Activated B cell treated with CpG ODN at 0.5 μM for 24 hours (primary cell): Measurements from ENCODE around the gene MYPN. TPM values are rescaled to one million over a fixed set of nuclear protein-coding genes. Genes with fewer than 3 reads are reported as not detected.

Experiments used
- ATAC-seq: fragments of 200-7000 bp; cut with Tn5 transposase; one replicate; pipeline ENCODE4 v1.10.0; 2021; ENCODE audit warnings: low read depth, mild to moderate bottlenecking, moderate library complexity
- CTCF ChIA-PET: fragments of 350-600 bp; sonication (Branson Sonifier 250); formaldehyde crosslinking; loops from one replicate; lab custom pipeline; 2021; ENCODE audit warnings: antibody characterized with exemption; lab: Charles Lee
- POLR2A ChIA-PET: fragments of 350-600 bp; sonication (Branson Sonifier 250); formaldehyde crosslinking; loops from one replicate; lab custom pipeline; 2021; ENCODE audit warnings: antibody characterized with exemption; lab: Charles Lee
- DNase-seq: peaks from one replicate; pipeline ENCODE4 v3.0.0; 2022
- H3K27ac Mint-ChIP-seq: one replicate; pipeline ENCODE4 v1.8.0; 2020; ENCODE audit warnings: mixed read lengths
- H3K27me3 Mint-ChIP-seq: one replicate; pipeline ENCODE4 v1.8.0; 2021; ENCODE audit warnings: mixed read lengths
- H3K36me3 Mint-ChIP-seq: one replicate; pipeline ENCODE4 v1.8.0; 2021; ENCODE audit warnings: low read depth, mixed read lengths
- H3K4me1 Mint-ChIP-seq: one replicate; pipeline ENCODE4 v1.8.0; 2021; ENCODE audit warnings: mixed read lengths
- H3K4me3 Mint-ChIP-seq: one replicate; pipeline ENCODE4 v1.8.0; 2020; ENCODE audit warnings: mild to moderate bottlenecking, mixed read lengths
- H3K9me3 Mint-ChIP-seq: one replicate; pipeline ENCODE4 v1.8.0; 2020; ENCODE audit warnings: mixed read lengths
- intact Hi-C: fragments of 100-400 bp; cut with micrococcal nuclease; formaldehyde crosslinking; loops from one replicate; pipeline ENCODE4 v1.15.1; 2024
- total RNA-seq: library from RNA; stranded (reverse); gene quantifications from 2 replicates; pipeline ENCODE4 v1.2.3, GENCODE V29; 2022
- TF ChIP-seq, protein P1 (sequence below): fragments of 200-600 bp; IDR thresholded peaks from one replicate; pipeline ENCODE4 v1.8.0; 2022; ENCODE audit warnings: antibody characterized with exemption, mild to moderate bottlenecking

MYPN gene
- total RNA-seq, 1 donor from 2014 or later, result not detected

DNA sequence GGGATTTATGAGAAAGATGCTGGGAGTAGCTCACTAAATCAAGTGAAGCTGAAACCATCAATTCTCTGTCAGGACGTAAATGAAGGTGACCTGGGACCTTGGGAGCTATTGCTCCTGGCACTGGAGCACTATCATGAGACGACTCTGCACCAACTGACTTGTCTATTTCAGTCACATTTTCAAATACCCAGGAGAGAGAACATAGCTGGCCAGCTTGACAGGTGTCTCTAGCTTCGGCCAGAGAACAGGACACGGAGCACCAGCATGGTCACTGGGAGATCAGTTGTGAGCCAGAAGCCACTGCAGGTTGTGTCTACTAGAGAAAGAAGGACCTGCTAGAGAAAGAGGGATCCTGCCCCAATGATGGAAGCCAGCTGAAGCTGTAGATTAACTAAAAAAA, 140.0 kb downstream of the MYPN start:
- ChIA-PET POLR2A (no interaction called here), CTCF (no interaction called here)
- Mint-ChIP-seq H3K27me3 (no peaks in the 10 kb centered on the region), H3K27ac (no peak overlapping the region), H3K9me3 (no peaks in the 10 kb centered on the region), H3K4me3 (no peak overlapping the region), H3K36me3 (no peaks in the 10 kb centered on the region), H3K4me1 (peaks cover 6% of the 10 kb centered on the region)
- intact Hi-C loops, result no loop called here
- no peak for ATAC-seq
- no peak for DNase-seq
- TF ChIP-seq, protein P1, sequence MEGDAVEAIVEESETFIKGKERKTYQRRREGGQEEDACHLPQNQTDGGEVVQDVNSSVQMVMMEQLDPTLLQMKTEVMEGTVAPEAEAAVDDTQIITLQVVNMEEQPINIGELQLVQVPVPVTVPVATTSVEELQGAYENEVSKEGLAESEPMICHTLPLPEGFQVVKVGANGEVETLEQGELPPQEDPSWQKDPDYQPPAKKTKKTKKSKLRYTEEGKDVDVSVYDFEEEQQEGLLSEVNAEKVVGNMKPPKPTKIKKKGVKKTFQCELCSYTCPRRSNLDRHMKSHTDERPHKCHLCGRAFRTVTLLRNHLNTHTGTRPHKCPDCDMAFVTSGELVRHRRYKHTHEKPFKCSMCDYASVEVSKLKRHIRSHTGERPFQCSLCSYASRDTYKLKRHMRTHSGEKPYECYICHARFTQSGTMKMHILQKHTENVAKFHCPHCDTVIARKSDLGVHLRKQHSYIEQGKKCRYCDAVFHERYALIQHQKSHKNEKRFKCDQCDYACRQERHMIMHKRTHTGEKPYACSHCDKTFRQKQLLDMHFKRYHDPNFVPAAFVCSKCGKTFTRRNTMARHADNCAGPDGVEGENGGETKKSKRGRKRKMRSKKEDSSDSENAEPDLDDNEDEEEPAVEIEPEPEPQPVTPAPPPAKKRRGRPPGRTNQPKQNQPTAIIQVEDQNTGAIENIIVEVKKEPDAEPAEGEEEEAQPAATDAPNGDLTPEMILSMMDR, result no peak

DNA sequence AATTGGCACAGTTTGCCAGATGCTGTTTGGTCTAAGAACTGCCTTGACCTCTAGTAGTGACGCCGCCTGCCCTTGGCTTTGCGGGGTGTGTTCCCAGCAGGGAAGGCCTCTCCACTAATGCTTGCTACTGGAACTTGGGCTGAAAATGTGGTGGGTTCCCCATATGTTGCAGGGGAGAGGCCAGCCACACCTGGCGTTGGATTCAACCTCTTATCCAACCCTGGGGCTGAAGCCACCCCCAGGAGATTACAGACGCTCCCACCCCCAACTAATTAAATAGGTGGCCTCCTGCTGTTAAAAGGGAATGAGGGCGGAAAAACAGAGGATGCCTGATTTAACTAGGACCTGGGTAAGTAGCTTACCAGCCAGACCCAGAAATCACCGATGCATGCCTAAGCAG, 141.9 kb downstream of the MYPN start:
- Mint-ChIP-seq H3K4me3 (no peak overlapping the region), H3K27me3 (no peaks in the 10 kb centered on the region), H3K27ac (no peak overlapping the region), H3K9me3 (no peaks in the 10 kb centered on the region), H3K36me3 (no peaks in the 10 kb centered on the region), H3K4me1 (peaks cover 6% of the 10 kb centered on the region)
- CTCF ChIA-PET, result interaction anchor here (0.7 kb wide), 1 partner anchor 18 kb away, joined by 3 read pairs; no protein-coding TSS in a partner anchor
- TF ChIP-seq, protein P1, result no peak
- intact Hi-C loops, result no loop called here
- ATAC-seq, result no peak
- DNase-seq, result no peak
- POLR2A ChIA-PET, result no interaction called here

DNA sequence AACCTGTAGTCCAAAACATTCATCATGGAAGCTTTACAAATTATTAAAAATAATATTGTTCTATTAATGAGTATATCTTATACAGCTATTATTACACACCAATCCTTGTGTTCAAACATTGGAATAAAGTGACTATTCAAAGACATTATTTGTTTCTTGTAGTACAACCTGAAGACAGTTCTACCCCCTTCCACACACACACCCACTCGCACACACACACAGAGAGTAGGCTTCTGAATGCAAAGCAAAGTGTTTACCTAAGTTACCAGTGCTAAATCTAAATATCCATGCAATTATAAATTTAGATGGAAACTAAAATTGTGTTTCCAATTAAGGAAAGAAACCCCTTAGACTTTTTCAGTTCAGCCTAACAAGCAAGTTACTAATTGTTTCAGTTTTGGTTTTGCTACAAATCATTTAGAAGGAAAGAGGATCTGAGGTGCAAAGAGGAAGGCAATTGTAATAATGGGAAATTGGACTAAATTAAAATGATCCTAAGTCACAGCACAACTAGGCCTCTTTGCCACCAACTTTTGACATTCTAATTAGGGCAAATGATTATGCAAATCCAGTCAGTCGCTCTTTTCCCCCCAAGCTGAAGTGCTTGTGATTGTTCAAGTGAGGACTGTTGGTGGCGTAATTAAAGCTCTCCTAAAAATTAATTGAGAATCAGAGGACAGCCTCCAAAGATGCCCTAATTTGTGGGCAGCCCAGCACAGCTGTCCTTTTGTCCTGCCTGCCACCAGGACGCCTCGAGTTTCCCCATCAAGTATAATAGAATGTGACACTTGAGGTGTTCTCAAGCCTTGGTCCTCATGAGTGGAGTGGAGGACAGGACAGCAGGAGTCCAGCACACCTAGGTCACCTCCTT, 142.6 kb downstream of the MYPN start:
- ChIA-PET POLR2A (no interaction called here), CTCF (interaction anchor here (0.7 kb wide), 1 partner anchor 17 kb away, joined by 3 read pairs; no protein-coding TSS in a partner anchor)
- H3K4me3 Mint-ChIP-seq, result no peak overlapping the region
- DNase-seq (no peak), ATAC-seq (no peak)
- TF ChIP-seq, protein P1, result no peak
- H3K27ac Mint-ChIP-seq, result no peak overlapping the region
- H3K36me3 Mint-ChIP-seq, result no peaks in the 10 kb centered on the region
- intact Hi-C loops, result no loop called here
- H3K4me1 Mint-ChIP-seq, result peaks cover 6% of the 10 kb centered on the region
- H3K9me3 Mint-ChIP-seq, result no peaks in the 10 kb centered on the region
- H3K27me3 Mint-ChIP-seq, result no peaks in the 10 kb centered on the region

DNA sequence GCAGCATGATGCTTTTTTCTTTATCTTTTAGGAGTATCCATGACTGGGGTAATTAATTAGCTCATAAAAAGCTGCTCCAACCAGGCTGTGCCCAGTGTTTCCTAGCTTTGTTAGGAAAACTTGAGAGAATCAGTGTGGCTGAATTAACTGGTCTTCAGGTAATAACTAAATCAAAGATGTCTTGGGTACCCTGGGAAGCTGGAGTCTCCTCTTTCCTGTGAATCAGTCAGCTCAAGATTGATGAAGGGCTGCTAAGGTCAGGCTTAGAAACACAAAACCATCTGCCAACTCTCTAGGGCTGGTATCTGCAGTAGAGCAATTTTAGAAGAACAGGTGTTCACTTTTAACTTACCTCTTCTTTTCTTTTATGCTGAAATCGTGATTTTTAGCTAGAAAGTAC, 144.1 kb downstream of the MYPN start:
- DNase-seq, result no peak
- intact Hi-C loops, result no loop called here
- CTCF ChIA-PET, result no interaction called here
- ATAC-seq, result no peak
- H3K9me3 Mint-ChIP-seq, result no peaks in the 10 kb centered on the region
- POLR2A ChIA-PET, result no interaction called here
- H3K27ac Mint-ChIP-seq, result no peak overlapping the region
- peaks cover 6% of the 10 kb centered on the region for H3K4me1 Mint-ChIP-seq
- H3K36me3 Mint-ChIP-seq, result no peaks in the 10 kb centered on the region
- no peaks in the 10 kb centered on the region for H3K27me3 Mint-ChIP-seq
- no peak overlapping the region for H3K4me3 Mint-ChIP-seq
- TF ChIP-seq, protein P1, result no peak

DNA sequence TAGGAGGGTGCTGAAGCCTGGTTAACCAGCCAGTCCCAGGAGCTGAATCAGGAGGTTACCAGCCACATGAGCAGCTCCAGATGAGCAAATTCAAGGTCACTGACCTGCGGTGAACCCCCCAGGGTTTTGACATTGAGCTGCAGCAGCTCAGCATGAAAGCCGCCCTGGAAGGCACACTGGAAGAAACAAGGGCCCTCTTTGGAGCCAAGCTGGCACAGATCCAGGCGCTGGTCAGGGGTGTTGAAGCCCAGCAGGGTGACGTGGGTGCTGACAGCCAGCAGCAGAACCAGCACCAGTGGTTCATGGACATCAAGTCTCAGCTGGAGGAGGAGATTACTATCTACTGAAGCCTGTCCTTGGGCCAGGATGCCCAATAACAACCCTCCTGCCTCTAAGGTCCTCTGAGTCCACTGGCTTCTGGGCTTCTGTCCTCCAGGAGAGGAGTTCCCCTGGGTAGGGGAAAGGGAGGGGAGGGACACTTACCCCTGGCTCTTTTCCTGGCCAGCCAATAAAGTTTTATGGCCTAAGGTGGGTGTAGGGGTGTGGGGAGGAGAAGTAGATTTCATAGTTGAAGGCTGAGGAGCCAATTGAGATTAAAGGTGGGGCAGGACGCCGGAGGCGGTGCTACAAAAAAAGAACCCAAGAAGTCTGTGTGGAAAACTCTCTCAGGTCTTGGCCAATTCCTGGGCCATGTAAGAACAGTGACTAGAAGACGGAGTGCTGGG, 152.0 kb downstream of the MYPN start:
- TF ChIP-seq, protein P1, result no peak
- DNase-seq (no peak), ATAC-seq (no peak)
- ChIA-PET CTCF (no interaction called here), POLR2A (no interaction called here)
- Mint-ChIP-seq H3K9me3 (peaks cover 4% of the 10 kb centered on the region), H3K4me3 (no peak overlapping the region), H3K27me3 (no peaks in the 10 kb centered on the region), H3K36me3 (no peaks in the 10 kb centered on the region), H3K4me1 (no peaks in the 10 kb centered on the region), H3K27ac (no peak overlapping the region)
- intact Hi-C loops, result no loop called here
